ENCODE measurements around the gene SUPT3H. TPM values are rescaled to one million over a fixed set of nuclear protein-coding genes. Genes with fewer than 3 reads are reported as not detected.
"Not testable (repeated sequence)": the region's sequence is repeated elsewhere in the genome, so short reads cannot be mapped to it uniquely, and the experiment has no call there.

Gene SUPT3H
- total RNA-seq, 1 donor from 2014 or later = 3.2 TPM

- ATAC-seq = no peak
- no peak for DNase-seq (ENCODE audit: missing footprints)
Measured at GRCh38 chr6:45156075-45156474, 221.7 kb downstream of the SUPT3H start.

GRCh38 chr6:45155341-45155894 is 222.3 kb downstream of the SUPT3H start:
- DNase-seq (ENCODE audit: missing footprints) = no peak
- intact Hi-C loops (cut with DNase I) = no loop called here
- ATAC-seq = no peak

More at GRCh38 chr6:45156075-45156474, 221.7 kb downstream of the SUPT3H start:
- intact Hi-C loops (cut with DNase I) = no loop called here

GRCh38 chr6:45154679-45155078 is 223.1 kb downstream of the SUPT3H start:
- ATAC-seq (no peak), DNase-seq (ENCODE audit: missing footprints) (no peak)
- intact Hi-C loops (cut with DNase I) = no loop called here

GRCh38 chr6:45148711-45149341 is 228.9 kb downstream of the SUPT3H start:
- DNase-seq (ENCODE audit: missing footprints) = no peak
- intact Hi-C loops (cut with DNase I) = no loop called here
- ATAC-seq = no peak

- ATAC-seq = no peak
Measured at GRCh38 chr6:45148278-45148677, 229.5 kb downstream of the SUPT3H start.

GRCh38 chr6:45145658-45146057 is 232.1 kb downstream of the SUPT3H start:
- ATAC-seq; DNase-seq (ENCODE audit: missing footprints); intact Hi-C loops (cut with DNase I): not testable (repeated sequence)

More at GRCh38 chr6:45148278-45148677, 229.5 kb downstream of the SUPT3H start:
- no peak for DNase-seq (ENCODE audit: missing footprints)
- intact Hi-C loops (cut with DNase I) = no loop called here

GRCh38 chr6:45138765-45139164 is 239.0 kb downstream of the SUPT3H start:
- intact Hi-C loops (cut with DNase I) = no loop called here
- ATAC-seq (no peak), DNase-seq (ENCODE audit: missing footprints) (no peak)

- ATAC-seq (no peak), DNase-seq (ENCODE audit: missing footprints) (no peak)
- intact Hi-C loops (cut with DNase I) = no loop called here
Measured at GRCh38 chr6:45136495-45136894, 241.2 kb downstream of the SUPT3H start.

GRCh38 chr6:45132658-45133294 is 245.0 kb downstream of the SUPT3H start:
- DNase-seq (ENCODE audit: missing footprints) = no peak
- ATAC-seq = no peak
- intact Hi-C loops (cut with DNase I) = no loop called here

GRCh38 chr6:45132059-45132458 is 245.7 kb downstream of the SUPT3H start:
- intact Hi-C loops (cut with DNase I) = no loop called here
- no peak for ATAC-seq
- no peak for DNase-seq (ENCODE audit: missing footprints)

GRCh38 chr6:45129051-45129450 is 248.7 kb downstream of the SUPT3H start:
- DNase-seq (ENCODE audit: missing footprints) (no peak), ATAC-seq (no peak)
- intact Hi-C loops (cut with DNase I) = no loop called here

- ATAC-seq = no peak
- intact Hi-C loops (cut with DNase I) = no loop called here
- no peak for DNase-seq (ENCODE audit: missing footprints)
Measured at GRCh38 chr6:45127185-45127584, 250.5 kb downstream of the SUPT3H start.

GRCh38 chr6:45126033-45126432 is 251.7 kb downstream of the SUPT3H start:
- no peak for ATAC-seq
- intact Hi-C loops (cut with DNase I) = no loop called here
- no peak for DNase-seq (ENCODE audit: missing footprints)

GRCh38 chr6:45123023-45123422 is 254.7 kb downstream of the SUPT3H start:
- ATAC-seq (no peak), DNase-seq (ENCODE audit: missing footprints) (no peak)
- intact Hi-C loops (cut with DNase I) = no loop called here

- ATAC-seq (peak; percentile 80), DNase-seq (ENCODE audit: missing footprints) (no peak)
- intact Hi-C loops (cut with DNase I) = loop anchor here (2.0 kb wide), 1 partner anchor 198 kb away; no protein-coding TSS in a partner anchor
Measured at GRCh38 chr6:45118754-45119153, 259.0 kb downstream of the SUPT3H start.

GRCh38 chr6:45116714-45117410 is 260.9 kb downstream of the SUPT3H start:
- intact Hi-C loops (cut with DNase I) = no loop called here
- DNase-seq (ENCODE audit: missing footprints) (no peak), ATAC-seq (no peak)

GRCh38 chr6:45115696-45116095 is 262.0 kb downstream of the SUPT3H start:
- DNase-seq (ENCODE audit: missing footprints) (no peak), ATAC-seq (peak; percentile 42)
- intact Hi-C loops (cut with DNase I) = no loop called here

- DNase-seq (ENCODE audit: missing footprints) (no peak), ATAC-seq (no peak)
- intact Hi-C loops (cut with DNase I) = no loop called here
Measured at GRCh38 chr6:45112711-45113110, 265.0 kb downstream of the SUPT3H start.

- DNase-seq (ENCODE audit: missing footprints) (no peak), ATAC-seq (no peak)
- intact Hi-C loops (cut with DNase I) = no loop called here
Measured at GRCh38 chr6:45109551-45109950, 268.2 kb downstream of the SUPT3H start.

Data from Right ventricle myocardium inferior (tissue), 1 donor.